Esophagus squamous epithelium (tissue), 4 donors: ENCODE measurements around the gene RPH3AL.

Source experiments
- POLR2A ChIP-seq, 4 donors: fragments of 450-650 bp; IDR thresholded peaks; one replicate each; pipeline ENCODE4 v1.6.1; 2017; ENCODE audit warnings: antibody characterized with exemption in 4 of 4, mild to moderate bottlenecking in 4 of 4, moderate library complexity in 3 of 4
- TF ChIP-seq, protein P1 (sequence below), 6 experiments: fragments of 450-650 bp in 4 of 6; fragments of 200-600 bp in 2 of 6; sonication (generic) in 2 of 6; IDR thresholded peaks; one replicate each; pipeline ENCODE4 v1.5.1; 2016 to 2019; ENCODE audit warnings: antibody characterized with exemption in 6 of 6, mild to moderate bottlenecking in 4 of 6, moderate library complexity in 4 of 6

DNA sequence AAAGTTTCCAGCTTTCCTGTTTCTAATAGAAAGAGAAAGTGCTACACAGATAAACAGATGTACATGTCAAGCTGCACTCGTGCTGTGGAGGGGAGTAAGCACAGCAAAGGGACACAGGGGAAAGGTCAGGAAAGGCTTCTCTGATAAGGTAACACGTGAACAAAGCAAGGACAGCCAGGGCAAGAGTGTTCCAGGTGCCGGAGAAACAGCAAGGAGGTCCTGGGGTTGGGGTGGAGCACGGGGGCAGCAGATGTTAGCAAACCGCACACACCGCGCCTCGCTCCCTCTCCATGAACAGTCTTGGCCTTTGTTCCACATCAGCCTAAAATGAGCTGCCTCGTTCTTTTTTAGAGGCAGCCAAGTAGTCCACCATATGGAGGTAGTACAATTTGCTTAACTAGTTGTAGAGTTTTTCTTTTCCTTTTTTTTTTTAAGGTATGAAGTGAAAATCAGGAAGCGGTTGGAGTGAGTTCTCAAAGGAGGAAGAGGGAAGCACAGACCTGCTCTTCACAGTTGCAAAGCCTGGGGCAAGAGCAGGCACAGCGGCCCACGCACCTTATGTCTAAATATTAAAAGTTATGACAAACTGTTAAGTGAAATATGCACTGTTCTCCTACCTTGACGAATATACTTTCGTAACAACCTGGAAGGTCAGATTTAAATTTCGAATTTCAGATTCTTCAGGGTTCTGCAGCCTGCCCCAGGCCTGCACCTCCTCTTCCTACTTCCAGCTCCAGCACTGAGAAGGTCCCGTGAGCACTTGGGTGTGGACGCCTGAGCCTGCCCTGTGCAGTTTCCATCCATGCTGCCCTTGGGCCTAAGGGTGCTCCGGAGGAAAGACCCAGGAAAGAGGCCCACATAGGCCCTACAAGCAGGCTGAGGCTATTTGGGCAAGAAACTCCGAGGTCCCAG lies 41.5 kb upstream of the RPH3AL start:
- TF ChIP-seq, protein P1, sequence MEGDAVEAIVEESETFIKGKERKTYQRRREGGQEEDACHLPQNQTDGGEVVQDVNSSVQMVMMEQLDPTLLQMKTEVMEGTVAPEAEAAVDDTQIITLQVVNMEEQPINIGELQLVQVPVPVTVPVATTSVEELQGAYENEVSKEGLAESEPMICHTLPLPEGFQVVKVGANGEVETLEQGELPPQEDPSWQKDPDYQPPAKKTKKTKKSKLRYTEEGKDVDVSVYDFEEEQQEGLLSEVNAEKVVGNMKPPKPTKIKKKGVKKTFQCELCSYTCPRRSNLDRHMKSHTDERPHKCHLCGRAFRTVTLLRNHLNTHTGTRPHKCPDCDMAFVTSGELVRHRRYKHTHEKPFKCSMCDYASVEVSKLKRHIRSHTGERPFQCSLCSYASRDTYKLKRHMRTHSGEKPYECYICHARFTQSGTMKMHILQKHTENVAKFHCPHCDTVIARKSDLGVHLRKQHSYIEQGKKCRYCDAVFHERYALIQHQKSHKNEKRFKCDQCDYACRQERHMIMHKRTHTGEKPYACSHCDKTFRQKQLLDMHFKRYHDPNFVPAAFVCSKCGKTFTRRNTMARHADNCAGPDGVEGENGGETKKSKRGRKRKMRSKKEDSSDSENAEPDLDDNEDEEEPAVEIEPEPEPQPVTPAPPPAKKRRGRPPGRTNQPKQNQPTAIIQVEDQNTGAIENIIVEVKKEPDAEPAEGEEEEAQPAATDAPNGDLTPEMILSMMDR (IDR thresholded peaks at IDR 0.05) = no peak
- no peak for TF ChIP-seq POLR2A (IDR thresholded peaks at IDR 0.05)
